ENCODE results near the gene PIGZ.

The PIGZ gene

DNA sequence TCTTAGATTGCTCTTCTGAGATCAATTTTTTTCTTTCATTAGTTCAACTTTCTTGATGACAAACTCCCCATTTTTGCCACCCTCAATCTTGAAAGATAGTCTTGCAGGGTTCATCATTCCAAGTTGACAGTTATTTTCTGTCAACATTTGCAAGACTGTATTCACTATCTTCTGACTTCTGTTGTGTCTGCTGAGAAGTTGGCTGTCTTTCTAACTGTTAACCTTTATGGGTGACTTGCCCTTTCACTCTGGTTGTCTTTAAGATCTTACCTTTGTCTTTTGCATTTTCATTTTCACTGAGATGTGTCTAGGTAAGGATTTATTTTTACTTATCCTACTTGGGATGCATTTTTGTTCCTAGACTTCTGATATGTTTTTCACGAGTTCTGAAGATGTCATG is 14.6 kb upstream of the PIGZ start:
- no peak for DNase-seq (ENCODE audit: low spot score)

DNA sequence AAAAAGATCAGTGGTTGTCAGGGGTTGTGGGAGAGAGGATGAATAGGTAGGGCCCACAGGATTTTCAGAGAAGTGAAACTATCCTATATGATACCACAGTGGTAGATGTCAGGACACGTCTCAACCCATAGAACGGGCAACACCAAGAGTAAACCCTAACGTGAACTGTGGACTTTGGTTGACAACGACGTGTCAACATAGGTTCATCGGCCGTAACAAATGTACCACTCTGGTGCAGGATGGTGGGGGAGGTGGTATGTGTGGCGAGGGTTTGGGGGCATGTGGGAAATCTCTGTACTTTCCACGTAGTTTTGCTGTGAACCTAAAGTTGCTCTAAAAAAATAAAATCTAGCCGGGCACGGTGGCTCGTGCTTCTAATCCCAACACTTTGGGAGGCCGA is 13.0 kb upstream of the PIGZ start:
- no peak for DNase-seq (ENCODE audit: low spot score)

DNA sequence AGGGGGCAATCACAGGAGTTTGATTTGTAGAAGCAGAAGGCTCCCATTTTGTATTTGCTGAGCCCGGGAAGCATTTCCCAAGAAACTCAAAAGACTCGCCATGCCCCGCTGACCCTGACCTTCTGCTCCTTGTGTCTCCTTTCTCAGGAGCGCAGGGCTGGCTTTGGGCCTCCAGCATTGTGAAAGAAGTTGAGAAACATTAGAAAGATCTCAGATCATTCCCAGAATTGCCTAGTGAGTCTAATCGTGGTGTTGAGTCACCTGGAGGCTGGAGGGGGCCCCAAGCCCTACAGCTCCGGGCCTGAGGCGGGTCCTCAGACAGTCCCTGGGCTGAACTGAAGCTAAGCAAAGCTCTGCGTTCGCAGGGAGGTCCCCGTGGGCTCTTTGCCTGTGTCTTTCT is 10.9 kb upstream of the PIGZ start:
- no peak for DNase-seq (ENCODE audit: low spot score)

DNA sequence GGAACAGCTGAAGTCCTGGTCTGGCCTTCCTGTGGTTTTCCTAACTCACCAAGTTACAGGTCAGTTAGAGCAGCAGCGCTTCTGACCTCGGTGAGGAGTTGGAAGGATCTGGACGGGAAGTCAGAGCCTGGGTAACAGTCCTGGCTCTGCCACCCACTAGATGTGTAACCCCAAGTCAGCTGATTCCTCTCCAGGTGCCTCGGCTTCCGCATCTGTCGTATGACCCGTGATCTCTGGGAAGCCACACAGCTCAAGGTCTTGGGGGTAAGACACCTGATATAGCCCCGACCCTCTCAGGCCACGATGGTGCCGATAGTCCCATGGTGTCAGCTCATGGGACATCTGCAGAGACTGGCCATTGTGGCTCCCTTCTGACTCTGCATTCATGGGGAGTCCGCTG is 8.3 kb upstream of the PIGZ start:
- DNase-seq (ENCODE audit: low spot score), result no peak

DNA sequence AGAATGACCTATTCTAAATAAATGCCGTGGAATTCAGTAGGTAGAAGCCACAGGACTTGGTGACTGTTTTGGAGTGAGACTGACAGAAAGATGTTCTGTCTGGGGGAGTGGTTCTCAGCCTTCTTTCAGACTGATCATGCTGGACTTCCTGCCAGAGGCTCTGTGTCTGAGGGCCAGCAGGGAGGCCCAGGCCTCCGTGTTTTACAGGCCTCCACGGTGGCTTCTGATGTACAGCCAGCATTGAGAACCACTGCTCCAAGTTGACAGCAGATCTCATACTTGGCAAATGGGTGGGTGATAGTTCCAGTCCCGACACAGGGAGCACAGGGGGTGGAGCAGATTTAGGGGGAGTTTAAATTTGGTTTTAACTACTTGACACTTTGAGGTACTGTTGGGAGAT is 6.7 kb upstream of the PIGZ start:
- no peak for DNase-seq (ENCODE audit: low spot score)

DNA sequence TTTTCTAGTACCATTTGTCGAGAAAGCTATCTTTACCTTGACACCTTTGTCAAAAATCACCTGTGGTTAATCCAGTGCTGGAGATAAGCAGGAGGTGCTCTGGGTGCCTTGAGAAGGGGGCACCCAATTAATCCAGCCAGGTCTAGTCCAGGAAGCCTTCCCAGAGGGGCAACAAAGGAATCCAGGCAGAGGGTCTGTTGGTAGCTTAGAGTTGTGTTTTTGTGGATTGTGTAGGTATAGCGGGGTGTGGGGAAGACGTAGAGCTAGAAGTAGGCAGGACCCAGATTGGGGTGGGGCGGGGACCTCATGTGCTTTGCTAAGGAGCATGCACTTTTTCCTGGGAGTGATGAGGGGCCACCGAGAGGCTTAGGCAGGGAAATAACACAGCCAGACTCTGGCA is 6.0 kb upstream of the PIGZ start:
- DNase-seq (ENCODE audit: low spot score), result no peak

DNA sequence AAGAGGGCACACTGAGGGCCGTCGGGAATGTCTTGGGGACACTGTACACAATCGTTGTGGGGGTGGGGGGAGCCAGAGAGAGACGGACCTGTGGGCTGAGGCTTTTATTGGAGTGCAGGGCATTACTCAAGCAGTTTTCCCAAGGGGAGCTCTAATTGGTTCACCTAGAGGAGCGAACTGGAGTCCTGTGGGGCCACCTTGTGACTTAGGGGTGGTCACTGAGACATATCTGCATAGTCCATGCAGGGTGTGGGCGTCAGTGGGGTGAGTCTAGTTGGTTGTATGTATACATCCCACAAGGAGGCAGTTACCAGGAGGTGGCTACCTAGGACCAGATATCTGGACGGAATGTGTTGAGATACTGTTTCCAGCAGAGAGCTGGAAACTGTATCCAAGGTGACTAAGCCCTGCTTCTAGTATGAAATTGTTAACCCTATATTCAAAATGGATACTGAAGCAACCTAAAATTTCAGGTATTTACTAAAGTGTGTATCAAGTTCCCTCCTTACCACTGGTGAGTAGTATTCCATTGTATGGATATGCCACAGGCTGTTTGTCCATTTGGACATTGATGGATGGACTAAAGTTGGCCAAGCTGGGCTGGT is 2.6 kb upstream of the PIGZ start:
- no peak for DNase-seq (ENCODE audit: low spot score)

DNA sequence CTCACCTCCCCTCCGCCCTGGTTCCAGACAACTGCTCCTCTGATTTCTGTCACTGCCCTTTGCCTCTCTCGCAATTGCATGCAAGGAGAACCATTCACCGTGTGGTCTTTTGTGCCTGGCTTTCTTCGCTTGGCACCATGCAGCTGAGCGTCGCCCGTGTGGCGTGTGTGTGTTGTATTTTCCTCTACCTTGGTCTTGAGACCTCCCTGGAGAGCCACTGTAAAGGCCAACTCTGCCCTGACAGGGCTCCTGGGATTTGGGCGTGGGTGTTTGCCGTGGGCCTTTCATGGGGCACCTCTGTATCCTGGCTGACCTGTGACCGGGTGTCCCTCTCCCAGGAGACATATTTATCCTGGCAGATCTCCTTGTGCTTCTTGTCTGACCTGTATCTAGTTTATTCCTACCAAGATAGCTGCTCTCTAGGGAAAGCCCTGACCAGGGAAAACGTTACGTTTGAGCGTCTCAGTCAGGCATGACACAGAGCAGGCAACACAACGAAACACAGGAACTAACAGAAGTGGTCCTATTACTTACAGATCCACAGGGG is 2.0 kb upstream of the PIGZ start:
- no peak for DNase-seq (ENCODE audit: low spot score)

DNA sequence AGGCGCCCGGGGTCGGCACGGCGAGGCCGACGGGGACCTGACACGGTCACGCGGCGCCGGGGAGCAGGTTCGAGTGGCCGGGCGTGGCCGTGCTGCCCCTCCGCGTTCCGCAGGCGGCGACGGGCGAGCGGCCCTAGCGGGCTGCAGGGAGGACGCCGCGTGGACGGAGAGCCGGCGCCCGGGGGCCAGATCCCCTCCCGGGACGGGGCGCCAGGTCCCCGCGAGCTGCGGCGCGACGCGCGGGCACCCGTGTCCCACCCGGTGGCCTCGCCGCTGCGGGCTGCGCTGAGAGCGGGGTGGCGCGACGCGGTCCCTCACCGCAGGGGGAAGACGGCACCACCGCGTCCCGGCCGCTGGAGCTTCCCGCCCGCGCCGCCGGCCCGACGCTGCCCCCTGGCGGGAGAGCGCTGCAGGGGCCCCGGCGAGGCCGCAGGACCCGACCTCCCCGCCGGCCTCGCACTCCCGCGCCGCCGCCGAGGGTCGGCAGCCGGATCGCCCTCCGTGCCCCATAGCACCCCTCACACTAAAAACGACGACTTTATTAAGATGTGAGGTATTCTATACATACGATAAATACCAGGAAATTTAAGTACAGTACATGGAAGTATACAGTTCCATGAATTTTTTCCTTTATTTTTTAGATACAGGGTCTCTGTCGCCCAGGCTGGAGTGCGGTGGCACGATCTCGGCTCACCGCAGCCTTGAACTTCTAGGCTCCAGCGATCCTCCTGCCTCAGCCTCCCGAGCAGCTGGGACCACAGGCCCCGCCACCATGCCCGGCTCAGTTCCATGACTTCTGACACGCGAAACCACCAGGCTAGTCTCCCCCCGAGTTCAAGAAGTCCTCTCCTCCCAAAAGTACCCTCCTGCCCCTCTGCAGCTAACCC is 1.3 kb upstream of the PIGZ start:
- DNase-seq (ENCODE audit: low spot score), result peak; percentile 93

DNA sequence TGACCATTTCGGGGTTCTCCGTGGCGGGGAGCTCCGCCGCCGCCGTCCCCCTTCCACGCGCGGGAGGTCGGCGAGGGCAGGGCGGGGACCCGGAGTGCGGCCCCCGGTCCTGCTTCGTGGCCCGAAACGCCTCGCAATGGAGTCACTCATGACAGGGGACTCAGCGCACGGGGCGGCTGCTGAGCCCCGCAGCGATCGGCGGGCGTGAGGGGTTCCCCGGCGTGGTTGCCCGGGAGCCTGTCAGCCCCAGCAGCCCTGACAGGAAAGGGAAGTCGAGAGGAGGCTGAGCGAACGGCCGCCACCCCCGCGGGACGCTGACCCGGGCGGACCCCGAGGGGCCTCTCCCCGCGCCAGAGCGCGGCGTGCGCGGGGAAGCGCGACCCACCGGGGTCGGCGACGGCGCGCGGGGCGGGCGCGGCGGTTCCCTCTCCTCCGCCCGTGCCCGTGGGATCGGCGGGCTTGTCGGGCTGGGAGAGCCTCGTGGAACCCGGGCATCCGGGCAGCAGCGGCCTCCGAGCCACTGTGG is 564 bp upstream of the PIGZ start:
- peak; percentile 58 for DNase-seq (ENCODE audit: low spot score)

DNA sequence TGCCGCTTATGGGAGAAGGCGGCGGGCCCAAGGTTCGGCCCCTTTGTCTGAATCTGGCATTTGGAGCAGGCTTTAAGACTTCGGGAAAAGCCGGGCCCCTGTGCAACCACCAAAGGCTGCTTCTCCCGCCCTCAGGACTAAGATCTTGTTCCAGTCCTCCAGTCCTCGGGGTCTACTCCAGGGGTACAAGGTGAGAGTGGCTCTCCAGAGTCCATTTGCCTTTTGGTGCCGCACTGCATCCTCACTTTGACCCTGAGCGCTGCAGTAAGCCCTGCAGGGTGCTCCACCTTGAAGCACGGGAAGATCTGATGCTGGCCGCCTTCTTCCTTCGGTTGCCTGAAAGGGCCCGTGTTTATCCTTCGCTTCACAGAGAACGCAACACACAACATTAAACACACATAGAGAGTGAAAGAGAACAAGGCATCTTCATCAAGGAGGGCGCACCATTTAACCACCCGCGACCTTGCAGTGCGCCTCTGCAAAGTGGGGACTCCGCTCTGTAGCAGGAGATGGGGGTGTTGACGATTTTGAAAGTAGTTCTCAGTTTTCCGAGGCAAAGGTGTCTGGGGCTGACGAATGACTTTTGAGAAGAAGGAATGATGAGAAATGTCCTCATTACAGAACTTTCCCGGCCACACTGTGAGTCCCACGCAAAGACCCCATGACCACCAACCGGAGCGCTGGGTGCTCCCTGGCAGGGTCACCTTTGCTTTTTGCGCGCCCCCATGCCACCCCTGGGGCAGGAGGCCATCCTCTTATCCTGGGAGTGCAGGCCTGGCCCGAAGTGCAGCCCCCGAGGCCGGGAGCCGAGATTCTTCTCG is 1.0 kb downstream of the PIGZ start:
- DNase-seq (ENCODE audit: low spot score), result no peak

DNA sequence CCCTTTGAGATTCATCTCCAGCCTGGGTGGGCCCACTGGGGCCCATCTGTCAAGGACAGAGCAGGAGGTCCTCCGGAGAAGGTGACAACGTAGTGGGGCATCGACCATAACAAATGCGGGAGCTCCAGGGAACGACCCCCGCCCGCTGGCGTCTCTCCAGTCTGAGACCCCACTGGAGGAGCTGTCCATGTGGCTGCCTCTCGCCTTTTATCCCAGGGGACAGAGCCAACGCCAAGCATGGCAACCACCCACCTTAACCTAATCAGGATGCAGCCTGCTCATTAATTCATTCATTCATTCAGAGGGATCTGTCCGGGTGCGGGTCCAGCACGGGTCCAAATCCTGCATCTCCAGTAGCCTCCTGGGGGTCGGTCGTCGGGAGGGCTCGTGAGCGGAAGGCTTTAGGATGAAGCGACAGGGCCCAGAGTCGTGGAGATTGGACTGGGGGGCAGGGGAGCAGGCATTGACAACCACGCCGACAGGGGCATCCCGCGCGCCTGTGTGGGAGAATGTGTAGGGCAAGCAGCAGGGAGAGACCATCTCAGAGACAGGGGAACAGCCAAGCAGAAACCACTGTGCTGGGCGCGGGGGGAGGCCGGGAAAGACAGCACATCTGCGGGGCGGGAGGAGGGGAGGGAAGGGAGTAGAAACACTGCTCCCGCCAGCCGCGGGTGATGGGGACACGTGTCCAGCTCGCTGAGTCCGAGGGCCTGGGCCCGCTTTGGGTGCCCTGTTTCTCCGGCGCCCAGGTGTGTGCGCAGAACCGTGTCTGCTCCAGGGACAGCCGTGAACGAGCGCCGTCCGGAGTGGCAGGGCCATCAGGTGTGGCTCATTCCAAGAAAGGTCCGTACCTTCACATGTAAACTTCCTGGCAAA is 1.9 kb downstream of the PIGZ start:
- DNase-seq (ENCODE audit: low spot score), result no peak

DNA sequence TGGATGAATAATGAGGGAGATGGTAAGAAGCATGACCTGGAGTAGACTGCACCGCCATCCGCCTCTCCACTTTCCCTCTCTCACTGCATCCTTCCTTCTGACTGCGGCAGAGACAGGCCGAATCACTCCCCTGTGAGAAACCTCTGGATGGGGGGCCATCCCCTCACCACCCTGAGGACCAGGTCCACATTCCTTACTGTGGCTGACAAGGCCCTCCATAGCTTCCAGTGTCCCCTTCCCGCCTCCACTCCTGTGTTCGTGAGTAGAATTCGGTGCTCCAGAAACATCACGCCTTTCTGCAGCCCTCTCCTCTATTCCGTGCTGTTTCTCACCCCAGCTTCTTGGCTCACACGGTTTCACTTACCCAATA is 2.8 kb downstream of the PIGZ start:
- no peak for DNase-seq (ENCODE audit: low spot score)

DNA sequence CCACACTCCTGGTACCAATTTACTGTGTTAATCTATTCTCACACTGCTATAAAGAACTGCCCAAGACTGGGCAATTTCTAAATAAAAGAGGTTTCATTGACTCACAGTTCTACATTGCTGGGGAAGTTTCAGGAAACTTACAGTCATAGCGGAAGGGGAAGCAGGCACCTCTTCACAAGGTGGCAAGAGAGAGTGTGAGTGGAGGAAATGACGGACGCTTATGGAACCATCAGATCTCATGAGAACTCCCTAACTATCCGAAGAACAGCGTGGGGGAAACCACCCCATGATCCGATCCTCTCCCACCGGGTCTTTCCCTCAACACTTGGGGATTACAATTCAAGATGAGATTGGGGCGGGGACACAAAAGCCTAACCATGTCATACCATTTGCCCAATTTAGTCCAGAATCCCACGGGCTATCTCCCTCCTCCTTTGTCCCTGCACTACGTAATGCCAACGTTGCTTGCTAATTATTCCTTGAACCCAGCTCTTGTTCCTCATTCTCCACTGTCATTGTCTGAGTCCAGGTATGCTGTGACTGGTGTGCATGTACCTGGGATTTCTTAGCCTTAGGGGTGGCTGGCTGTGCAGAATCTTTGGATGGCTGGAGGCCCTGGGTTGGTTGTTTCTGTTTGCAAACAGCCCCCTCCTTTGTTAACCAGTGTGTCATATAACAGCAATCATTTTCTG is 3.4 kb downstream of the PIGZ start:
- DNase-seq (ENCODE audit: low spot score), result no peak

DNA sequence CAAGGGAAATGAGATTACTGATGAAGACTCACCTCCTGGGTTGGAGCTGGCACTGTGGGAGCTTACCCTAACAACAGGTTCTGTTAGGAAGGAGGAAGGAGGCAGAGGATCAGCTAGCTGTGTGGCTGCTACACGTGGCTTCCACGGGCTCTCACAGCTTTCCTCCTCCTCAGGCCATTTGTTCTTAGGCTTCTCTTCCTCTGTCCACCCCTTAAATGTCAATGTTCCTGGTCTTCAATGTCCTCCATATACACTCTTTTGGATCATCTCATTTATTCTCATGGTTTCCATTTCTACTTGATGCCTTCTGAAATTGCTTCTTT is 5.0 kb downstream of the PIGZ start:
- DNase-seq (ENCODE audit: low spot score), result no peak

DNA sequence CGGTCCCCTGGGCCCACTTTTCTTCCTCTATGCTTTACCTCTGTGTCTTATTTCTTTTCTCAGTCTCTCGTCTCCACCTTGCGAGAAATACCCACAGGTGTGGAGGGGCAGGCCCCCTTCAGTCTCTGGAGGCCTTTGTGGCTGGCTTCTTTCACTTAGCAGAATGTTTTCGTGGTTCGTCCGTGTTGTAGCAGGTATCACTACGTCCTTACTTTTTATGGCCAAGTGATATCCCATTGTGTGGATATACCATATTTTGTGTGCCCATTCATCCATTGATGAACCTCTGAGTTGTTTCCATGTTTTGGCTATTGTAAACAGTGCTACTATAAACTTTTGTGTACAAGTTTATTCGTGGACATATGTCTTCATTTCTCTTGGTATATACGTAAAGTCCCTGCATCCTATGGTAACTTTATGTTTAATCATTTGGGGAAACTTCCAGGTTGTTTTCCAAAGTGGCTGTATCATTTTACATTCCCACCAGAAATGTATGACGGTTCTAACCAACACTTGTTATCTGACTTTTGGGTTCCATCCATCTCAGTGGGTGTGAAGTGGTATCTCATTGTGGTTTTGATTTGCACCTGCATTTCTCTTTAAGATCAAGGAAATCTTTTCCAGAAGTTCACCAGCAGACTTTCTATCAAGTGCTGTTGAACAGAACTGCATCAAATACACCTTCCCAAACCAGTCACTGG is 5.6 kb downstream of the PIGZ start:
- DNase-seq (ENCODE audit: low spot score), result no peak

DNA sequence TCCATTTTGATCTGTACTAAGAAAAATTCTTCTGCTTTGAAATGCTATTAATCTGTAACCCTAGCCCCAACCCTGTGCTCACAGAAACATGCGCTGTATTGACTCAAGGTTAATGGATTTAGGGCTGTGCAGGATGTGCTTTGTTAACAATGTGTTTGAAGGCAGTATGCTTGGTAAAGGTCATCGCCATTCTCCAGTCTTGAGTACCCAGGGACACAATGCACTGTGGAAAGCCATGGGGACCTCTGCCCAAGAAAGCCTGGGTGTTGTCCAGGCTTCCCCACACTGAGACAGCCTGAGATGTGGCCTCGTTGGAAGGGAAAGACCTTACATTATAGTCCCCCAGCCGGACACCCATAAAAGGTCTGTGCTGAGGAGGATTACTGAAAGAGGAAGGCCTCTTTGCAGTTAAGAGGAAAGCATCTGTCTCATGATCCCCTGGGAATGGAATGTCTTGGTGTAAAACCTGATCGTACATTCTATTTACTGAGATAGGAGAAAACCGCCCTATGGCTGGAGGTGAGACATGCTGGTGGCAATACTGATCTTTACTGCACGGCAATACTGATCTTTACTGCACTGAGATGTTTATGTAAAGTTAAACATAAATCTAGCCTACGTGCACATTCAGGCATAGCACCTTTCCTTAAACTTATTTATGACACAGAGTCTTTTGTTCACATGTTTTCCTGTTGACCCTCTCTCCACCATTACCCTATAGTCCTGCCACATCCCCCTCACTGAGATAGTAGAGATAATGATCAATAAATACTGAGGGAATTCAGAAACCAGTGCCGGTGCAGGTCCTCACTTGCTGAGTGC is 6.3 kb downstream of the PIGZ start:
- DNase-seq (ENCODE audit: low spot score), result no peak

DNA sequence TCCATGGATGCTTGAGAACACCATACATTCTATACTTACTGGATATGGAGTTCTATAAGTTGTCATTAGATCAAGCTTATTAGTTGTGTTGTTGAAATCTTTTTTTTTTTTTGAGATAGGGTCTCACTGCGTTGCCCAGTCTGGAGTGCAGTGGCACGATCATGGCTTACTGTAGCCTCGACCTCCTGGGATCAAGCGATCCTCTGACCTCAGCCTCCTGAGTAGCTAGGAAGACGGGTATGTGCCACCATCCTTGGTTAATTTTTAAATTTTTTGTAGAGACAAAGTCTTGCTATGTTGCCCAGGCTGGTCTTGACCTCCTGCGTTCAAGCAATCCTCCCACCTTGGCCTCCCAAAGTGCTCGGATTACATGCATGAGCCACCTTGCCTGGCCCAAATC is 13.8 kb downstream of the PIGZ start:
- DNase-seq (ENCODE audit: low spot score), result no peak

DNA sequence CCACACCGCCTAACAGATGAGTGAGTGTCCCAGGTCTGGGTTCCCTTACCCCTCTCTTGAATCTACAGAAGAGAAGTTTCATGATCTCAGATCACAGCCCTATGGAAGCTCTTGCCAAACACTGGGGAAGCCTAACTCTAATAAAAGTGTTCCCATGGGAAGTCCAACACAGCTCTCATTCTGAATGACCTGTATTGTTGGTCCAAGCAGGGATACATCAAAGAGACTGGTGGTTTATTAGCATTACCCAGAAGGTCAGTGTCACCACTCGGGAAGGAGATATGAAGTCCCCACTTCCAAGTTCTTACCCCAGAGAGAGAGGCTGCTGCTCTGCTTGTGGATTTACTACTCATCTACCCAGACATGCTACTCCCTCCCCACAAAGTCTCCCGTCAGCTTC is 17.3 kb downstream of the PIGZ start:
- no peak for DNase-seq (ENCODE audit: low spot score)

DNA sequence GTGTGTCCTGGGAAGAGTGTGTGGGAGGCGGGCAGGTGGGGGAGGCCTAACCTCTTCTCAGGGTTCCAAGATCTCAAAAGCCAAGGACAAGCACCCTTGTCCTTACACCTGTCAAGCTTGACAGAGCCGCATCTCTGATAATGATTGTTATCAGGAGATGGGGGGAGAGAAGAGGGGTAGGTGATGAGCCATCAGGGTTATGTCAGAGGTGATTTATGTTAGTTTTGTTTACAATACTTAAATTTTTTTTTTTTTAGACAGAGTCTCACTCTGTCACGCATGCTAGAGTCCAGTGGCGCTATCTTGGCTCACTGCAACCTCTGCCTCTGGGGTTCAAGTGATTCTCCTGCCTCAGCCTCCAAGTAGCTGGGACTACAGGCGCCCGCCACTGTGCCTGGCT is 18.9 kb downstream of the PIGZ start:
- DNase-seq (ENCODE audit: low spot score), result no peak

All from AG08396 (cell line).